Epithelial cell of proximal tubule (primary cell): Measurements from ENCODE around the gene PACRG. TPM values are rescaled to one million over a fixed set of nuclear protein-coding genes. Genes with fewer than 3 reads are reported as not detected.

Source experiments
- DNase-seq: peaks from one replicate; pipeline ENCODE4 v3.0.0-alpha.2; 2011; ENCODE audit warnings: low read depth
- H3K4me3 ChIP-seq: 2 replicates; pipeline ENCODE4 v1.5.1; 2011; ENCODE audit warnings: low read depth, mild to moderate bottlenecking, low read length
- total RNA-seq: library from RNA; depleted of rRNA; stranded (reverse); fragments of >200 nt; gene quantifications from 2 replicates; pipeline ENCODE4 v1.2.3, GENCODE V29; 2015
- TF ChIP-seq, protein P1 (sequence below): conservative IDR thresholded peaks from 2 replicates; pipeline ENCODE4 v1.5.1; 2012; ENCODE audit warnings: low read depth, mild to moderate bottlenecking, low read length

Gene PACRG
- total RNA-seq, 1 donor from 2014 or later = 0.12 TPM

DNA sequence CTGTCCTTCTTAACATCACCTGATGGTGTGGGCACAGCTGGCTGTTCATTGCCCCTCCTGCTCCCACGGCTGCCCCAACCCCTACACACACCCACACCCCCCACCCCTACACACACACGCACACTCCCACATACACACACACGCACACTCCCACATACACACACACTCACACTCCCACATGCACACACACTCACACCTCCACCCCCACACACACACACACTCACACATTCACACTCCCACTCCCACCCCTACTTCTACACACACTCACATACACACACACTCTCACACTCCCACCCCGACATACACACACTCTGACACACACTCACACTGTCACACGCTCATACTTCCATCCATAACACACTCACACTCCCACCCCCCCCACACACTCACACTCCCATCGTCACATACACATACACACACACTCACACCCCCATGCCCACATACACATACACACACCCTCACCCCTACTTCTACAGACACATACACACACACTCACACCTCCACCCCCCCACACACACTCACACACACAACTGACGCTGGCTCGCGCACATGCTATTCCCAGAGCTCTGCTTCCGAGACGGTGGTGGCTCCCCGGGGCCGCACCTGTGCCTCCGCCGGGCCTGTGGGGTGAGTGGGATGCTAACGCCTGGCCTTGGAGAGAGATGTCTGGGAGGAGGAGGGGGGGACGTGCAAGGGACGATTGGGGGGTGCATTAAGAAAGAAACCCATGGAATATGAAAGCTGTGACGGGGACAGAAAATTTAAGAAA lies 512.0 kb downstream of the PACRG start:
- TF ChIP-seq, protein P1, sequence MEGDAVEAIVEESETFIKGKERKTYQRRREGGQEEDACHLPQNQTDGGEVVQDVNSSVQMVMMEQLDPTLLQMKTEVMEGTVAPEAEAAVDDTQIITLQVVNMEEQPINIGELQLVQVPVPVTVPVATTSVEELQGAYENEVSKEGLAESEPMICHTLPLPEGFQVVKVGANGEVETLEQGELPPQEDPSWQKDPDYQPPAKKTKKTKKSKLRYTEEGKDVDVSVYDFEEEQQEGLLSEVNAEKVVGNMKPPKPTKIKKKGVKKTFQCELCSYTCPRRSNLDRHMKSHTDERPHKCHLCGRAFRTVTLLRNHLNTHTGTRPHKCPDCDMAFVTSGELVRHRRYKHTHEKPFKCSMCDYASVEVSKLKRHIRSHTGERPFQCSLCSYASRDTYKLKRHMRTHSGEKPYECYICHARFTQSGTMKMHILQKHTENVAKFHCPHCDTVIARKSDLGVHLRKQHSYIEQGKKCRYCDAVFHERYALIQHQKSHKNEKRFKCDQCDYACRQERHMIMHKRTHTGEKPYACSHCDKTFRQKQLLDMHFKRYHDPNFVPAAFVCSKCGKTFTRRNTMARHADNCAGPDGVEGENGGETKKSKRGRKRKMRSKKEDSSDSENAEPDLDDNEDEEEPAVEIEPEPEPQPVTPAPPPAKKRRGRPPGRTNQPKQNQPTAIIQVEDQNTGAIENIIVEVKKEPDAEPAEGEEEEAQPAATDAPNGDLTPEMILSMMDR = no peak
- DNase-seq = no peak
- no peak overlapping the region for H3K4me3 ChIP-seq

DNA sequence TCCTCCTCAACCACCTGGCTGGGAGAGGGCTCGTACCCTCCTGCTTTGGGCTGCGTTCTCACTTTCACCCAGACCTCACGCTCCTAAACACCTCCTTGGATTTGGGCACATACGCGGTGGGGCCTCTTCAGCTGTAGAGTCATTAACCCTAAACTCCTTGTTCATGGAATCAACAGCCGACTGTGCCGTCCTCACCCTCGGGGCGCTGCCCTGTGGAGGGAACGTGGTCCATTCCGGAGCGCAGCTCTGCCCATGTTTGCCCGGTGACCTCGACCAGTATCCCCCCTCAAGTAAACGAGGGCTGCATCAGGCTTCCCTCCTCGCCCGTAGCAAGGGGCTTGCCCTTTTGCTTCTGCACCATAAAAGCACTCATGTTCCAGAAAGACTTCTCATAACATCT lies 512.8 kb downstream of the PACRG start:
- H3K4me3 ChIP-seq = no peak overlapping the region
- no peak for DNase-seq
- TF ChIP-seq, protein P1 = no peak

DNA sequence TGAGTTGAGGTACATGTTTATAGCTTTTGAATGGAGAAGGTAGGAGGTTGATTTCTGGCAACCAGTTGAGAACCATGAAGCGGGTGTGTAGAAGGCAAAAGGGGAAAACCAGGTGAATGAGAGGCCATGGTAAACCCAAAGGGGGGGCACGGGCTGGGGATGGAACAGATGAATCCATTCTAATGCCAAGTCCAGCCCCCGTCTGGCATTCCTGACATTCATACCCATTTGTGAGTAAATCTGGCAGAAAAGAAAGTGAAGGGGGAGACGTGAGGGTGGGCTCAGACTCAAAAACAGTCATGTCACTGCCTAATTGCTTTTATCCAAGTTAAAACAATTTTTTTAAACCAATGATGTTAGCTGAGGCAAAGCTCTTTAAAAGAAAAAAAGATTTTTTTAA lies 513.9 kb downstream of the PACRG start:
- no peak overlapping the region for H3K4me3 ChIP-seq
- TF ChIP-seq, protein P1 = no peak
- no peak for DNase-seq

- DNase-seq = no peak
- H3K4me3 ChIP-seq = no peak overlapping the region
- TF ChIP-seq, protein P1 = no peak
Measured at GRCh38 chr6:163243083-163243482, 515.3 kb downstream of the PACRG start.

DNA sequence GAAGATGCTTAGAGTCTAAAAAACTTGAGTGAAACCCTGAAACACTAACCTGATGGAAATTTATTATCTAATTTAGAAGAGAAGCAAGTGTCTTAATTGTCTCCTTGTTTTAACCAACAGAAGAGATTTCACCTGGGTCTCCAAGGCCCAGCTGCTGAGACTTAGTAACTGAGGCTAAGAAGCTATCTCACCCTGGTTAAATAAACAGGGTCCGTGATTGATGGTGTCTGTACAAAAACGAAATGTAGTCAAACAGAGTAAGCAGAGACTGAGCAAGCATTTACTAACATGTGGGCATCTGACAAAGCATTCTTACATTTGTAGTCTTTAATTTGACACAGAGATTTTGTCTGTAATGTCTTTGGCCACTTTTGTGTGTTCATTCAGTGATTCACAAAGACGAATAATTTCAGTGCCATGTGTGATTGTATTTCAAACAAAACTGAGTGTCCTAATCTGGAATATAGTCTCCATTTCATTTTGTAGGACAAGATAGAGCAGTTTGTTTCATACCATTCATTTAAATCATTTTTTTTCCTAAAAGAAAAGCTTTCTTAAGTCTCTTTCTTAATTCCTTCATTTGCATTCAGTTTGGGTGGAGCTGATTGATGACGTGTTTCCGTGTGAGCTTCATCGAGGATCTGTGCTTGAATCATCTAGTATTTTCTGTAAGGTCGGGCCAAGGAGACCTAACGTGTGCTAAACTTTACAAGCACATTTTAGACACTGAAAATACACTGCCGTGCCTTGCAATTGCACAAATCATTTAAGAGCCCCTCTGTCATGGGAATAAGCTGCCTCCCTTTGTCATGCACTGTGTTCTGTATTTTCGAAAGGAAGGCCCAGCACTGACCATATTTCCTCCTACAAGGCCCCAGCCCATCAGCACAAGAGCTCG lies 516.2 kb downstream of the PACRG start:
- no peak for DNase-seq
- no peak overlapping the region for H3K4me3 ChIP-seq
- TF ChIP-seq, protein P1 = no peak

- TF ChIP-seq, protein P1 = no peak
- H3K4me3 ChIP-seq = no peak overlapping the region
- DNase-seq = no peak
Measured at GRCh38 chr6:163248051-163248450, 520.3 kb downstream of the PACRG start.
